Retinal pigment epithelial cell (primary cell): ENCODE results near the gene ZNF236.
"Not testable (repeated sequence)": the region's sequence is repeated elsewhere in the genome, so short reads cannot be mapped to it uniquely, and the experiment has no call there.

ENCODE experiments used
- DNase-seq: peaks from one replicate; pipeline ENCODE4 v3.0.0-alpha.2; 2010; ENCODE audit warnings: low read depth
- H3K4me3 ChIP-seq: 2 replicates; pipeline ENCODE4 v1.5.1; 2011; ENCODE audit warnings: mild to moderate bottlenecking, low read length, control low read depth, moderate library complexity
- TF ChIP-seq, protein P1 (sequence below): conservative IDR thresholded peaks from 2 replicates; pipeline ENCODE4 v1.5.1; 2011; ENCODE audit warnings: low read depth, low read length, control low read depth, inconsistent platforms

ZNF236 gene

GRCh38 chr18:76808561-76808960 lies 13.8 kb upstream of the ZNF236 start:
- H3K4me3 ChIP-seq = no peak overlapping the region
- TF ChIP-seq, protein P1, sequence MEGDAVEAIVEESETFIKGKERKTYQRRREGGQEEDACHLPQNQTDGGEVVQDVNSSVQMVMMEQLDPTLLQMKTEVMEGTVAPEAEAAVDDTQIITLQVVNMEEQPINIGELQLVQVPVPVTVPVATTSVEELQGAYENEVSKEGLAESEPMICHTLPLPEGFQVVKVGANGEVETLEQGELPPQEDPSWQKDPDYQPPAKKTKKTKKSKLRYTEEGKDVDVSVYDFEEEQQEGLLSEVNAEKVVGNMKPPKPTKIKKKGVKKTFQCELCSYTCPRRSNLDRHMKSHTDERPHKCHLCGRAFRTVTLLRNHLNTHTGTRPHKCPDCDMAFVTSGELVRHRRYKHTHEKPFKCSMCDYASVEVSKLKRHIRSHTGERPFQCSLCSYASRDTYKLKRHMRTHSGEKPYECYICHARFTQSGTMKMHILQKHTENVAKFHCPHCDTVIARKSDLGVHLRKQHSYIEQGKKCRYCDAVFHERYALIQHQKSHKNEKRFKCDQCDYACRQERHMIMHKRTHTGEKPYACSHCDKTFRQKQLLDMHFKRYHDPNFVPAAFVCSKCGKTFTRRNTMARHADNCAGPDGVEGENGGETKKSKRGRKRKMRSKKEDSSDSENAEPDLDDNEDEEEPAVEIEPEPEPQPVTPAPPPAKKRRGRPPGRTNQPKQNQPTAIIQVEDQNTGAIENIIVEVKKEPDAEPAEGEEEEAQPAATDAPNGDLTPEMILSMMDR = no peak
- no peak for DNase-seq

DNA sequence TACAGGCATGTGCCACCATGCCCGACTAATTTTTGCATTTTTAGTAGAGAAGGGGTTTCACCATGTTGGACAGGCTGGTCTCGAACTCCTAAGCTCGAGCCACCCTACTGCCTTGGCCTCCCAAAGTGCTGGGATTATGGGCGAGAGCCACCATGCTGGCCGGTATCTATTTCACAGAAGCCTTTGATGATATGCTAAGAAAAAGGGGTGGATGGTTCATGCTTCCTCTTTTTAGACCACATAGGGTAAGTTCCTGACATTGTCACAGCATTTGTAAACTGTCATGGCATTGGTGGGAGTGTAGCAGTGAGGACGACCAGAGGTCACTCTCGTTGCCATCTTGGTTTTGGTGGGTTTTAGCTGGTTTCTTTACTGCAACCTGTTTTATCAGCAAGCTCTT lies 10.8 kb upstream of the ZNF236 start:
- DNase-seq = not testable (repeated sequence)

GRCh38 chr18:76814256-76814655 lies 8.1 kb upstream of the ZNF236 start:
- DNase-seq = no peak
- TF ChIP-seq, protein P1 = no peak
- H3K4me3 ChIP-seq = no peak overlapping the region

More for the DNA sequence above, 10.8 kb upstream of the ZNF236 start:
- H3K4me3 ChIP-seq = not testable (repeated sequence)

DNA sequence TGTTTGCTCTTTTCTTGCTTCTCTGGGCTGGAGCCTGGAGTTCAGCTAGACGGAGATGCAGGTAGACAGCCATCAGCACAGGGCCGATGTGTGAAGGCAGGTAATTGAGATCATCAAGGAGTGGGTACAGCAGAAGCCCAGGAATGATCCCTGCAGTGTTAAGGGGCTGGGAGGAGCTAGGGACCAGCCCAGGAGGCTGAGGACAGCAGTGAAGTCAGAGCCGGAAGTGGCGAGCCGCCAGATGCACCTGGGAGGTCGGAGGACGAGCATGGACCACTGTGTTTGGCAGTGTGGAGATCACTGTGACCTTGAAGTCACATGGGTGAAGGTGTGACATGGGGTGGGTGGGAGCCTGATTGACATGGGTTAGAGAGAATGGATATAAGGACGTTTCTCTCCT lies 6.2 kb upstream of the ZNF236 start:
- DNase-seq = no peak
- TF ChIP-seq, protein P1 = no peak
- H3K4me3 ChIP-seq = no peak overlapping the region

DNA sequence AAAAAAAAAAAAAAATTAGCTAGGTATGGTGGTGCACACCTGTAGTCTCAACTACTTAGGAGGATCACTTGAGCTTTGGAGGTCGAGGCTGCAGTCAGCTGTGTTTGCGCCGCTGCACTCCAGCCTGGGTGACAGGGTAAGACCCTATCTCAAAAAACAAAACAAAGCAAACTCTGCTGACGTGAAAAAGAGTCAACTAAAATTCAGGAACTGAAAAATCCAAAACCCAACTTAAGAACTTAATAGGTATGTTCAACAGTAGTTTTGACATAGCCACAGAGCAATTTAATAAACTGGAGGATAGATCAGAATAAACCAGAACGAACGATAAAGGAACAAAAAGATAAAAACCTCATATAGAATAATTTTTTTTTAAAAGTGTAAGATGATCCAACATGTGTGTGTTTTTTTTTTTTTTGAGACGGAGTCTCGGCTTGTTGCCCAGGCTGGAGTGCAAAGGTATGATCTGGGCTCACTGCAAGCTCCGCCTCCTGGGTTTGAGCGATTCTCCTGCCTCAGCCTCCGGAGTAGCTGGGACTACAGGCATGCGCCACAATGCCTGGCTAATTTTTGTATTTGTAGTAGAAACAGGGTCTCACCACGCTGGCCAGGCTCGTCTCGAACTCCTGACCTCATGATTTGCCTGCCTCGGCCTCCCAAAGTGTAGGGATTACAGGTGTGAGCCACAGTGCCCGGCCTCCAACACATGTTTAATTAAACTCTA lies 4.3 kb upstream of the ZNF236 start:
- DNase-seq = no peak
- TF ChIP-seq, protein P1 = no peak
- no peak overlapping the region for H3K4me3 ChIP-seq

DNA sequence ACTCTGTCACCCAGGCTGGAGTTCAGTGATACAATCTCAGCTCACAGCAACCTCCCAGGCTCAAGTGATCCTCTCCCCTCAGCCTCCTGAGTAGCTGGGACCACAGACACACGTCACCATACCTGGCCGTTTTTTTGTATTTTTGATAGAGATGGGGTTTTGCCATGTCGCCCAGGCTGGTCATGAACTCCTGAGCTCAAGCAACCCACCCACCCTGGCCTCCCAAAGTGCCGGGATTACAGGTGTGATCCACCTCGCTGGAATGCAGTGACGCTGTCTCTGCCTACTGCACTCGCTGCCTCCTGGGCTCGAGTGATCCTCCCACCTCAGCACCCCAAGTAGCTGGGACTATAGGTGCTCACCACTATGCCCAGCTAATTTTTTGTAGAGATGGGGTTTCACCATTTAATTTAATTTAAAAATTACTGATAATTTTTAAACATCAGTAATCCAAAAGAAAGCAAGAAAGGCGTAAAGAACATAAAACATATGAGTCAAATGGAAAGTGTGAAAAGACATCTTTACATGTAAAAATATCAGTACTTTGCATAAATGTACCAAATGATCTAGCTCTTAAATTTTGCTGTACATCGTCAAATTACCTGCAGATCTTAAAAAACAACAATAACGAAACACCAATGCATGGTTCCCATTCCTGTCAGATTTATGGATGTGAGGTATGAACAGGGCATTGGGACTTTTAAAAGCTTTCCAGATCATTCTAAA lies 2.8 kb upstream of the ZNF236 start:
- H3K4me3 ChIP-seq = no peak overlapping the region
- no peak for DNase-seq
- TF ChIP-seq, protein P1 = no peak

DNA sequence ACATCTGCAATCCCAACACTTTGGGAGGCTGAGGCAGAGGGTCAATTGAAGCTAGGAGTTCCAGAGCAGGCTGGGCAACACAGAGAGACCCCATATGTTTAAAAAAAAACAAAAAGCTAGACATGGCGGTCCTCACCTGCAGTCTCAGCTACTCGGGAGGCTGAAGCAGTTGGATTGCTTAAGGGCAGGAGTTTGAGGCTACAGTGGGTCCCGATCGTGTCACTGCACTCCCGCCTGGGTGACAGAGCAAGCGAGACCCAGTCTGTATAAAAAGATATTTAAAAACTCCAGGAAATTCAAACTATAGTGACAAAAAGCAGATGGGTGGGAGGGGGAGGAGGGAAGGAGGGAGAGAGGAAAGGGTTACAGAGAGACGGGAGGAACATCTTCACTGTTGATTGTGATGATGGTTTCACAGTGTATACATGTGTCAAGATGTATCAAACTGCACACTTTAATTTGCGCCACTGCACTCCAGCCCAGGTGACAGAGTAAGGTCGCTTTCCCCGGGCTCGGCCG lies 942 bp upstream of the ZNF236 start:
- DNase-seq = no peak

More for the DNA sequence above, 942 bp upstream of the ZNF236 start:
- TF ChIP-seq, protein P1 = no peak
- peak overlapping the region; percentile 94 for H3K4me3 ChIP-seq
